ENCODE measurements around the gene PHACTR2. TPM values are rescaled to one million over a fixed set of nuclear protein-coding genes. Genes with fewer than 3 reads are reported as not detected.

The PHACTR2 gene
- total RNA-seq, 1 experiment from 2014 or later = 27.6 TPM

- H3K79me2 ChIP-seq (ENCODE audit: insufficient read depth, low read length) = 0 out of 2 replicates have a peak, but pooled peaks cover 5% of the 10 kb centered on the region
- no peak overlapping the region for H2AFZ ChIP-seq (ENCODE audit: low read depth, low read length, poor library complexity, severe bottlenecking)
- H3K4me3 ChIP-seq (replicated peaks in 1 of 2; ENCODE audit: low read depth in 1 of 2, low read length in 2 of 2) = no peak overlapping the region
- no peak overlapping the region for H3K9ac ChIP-seq (ENCODE audit: low read length)
- H3K36me3 ChIP-seq (ENCODE audit: control insufficient read depth in 1 of 2, insufficient read depth in 2 of 2, low read length in 2 of 2) = no peaks in the 10 kb centered on the region
- H4K20me1 ChIP-seq (ENCODE audit: insufficient read depth) = no peaks in the 10 kb centered on the region
- no peaks in the 10 kb centered on the region for H3K9me3 ChIP-seq (ENCODE audit: control insufficient read depth in 1 of 2, insufficient read depth in 1 of 2, low read depth in 1 of 2, low read length in 2 of 2)
- no TSS peak for BruUV-seq (replicated peaks)
- DNase-seq (ENCODE audit: low read depth, low spot score) (no peak), ATAC-seq (no peak)
- ChIA-PET CTCF (no interaction called here), RAD21 (ENCODE audit: low non-redundant PET in 1 of 2, low total read pairs in 2 of 2, uncharacterized antibody in 2 of 2, unreplicated experiment in 2 of 2) (no interaction called here), POLR2A (no interaction called here)
- intact Hi-C loops (cut with micrococcal nuclease) = no loop called here
- H3K27me3 ChIP-seq (ENCODE audit: insufficient read depth, low read length) = no peaks in the 10 kb centered on the region
- no peak overlapping the region for H3K27ac ChIP-seq (ENCODE audit: low read depth, low read length)
- no peaks in the 10 kb centered on the region for H3K9me2 ChIP-seq (ENCODE audit: insufficient read depth)
- TF ChIP-seq MAX (IDR thresholded peaks at IDR 0.05) = no peak
- no peak for TF ChIP-seq EZH2phosphoT487 (IDR thresholded peaks at IDR 0.05; ENCODE audit: borderline replicate concordance)
- no peak for TF ChIP-seq EGR1 (IDR thresholded peaks at IDR 0.05; ENCODE audit: low read depth)
- no peak for TF ChIP-seq CTCF (IDR thresholded peaks at IDR 0.05 in 2 of 3, conservative IDR thresholded peaks at IDR 0.05 in 1 of 3; ENCODE audit: borderline replicate concordance in 1 of 3, insufficient read depth in 1 of 3, low read depth in 2 of 3, low read length in 2 of 3)
- no peak for TF ChIP-seq REST (IDR thresholded peaks at IDR 0.05; ENCODE audit: low read depth)
- TF ChIP-seq ZNF274 (IDR thresholded peaks at IDR 0.05; ENCODE audit: low read depth, low read length) = no peak
- TF ChIP-seq YY1 (IDR thresholded peaks at IDR 0.05; ENCODE audit: extremely low read depth, insufficient replicate concordance, low read depth, low read length) = no peak
- TF ChIP-seq TCF7L2 (IDR thresholded peaks at IDR 0.05; ENCODE audit: borderline replicate concordance, extremely low read depth, insufficient read depth, insufficient read length) = no peak
- no peak for TF ChIP-seq ZBTB33 (IDR thresholded peaks at IDR 0.05; ENCODE audit: extremely low read depth, insufficient replicate concordance, low read length)
- TF ChIP-seq POLR2A (IDR thresholded peaks at IDR 0.05; ENCODE audit: borderline replicate concordance, extremely low read depth, insufficient read depth, insufficient read length) = no peak
- no peak for TF ChIP-seq EZH2 (IDR thresholded peaks at IDR 0.05)
- TF ChIP-seq SP1 (IDR thresholded peaks at IDR 0.05; ENCODE audit: low read depth) = no peak
- no peak for TF ChIP-seq ZFX (IDR thresholded peaks at IDR 0.05)
- no peak for TF ChIP-seq JUND (IDR thresholded peaks at IDR 0.05)
- no peaks in the 10 kb centered on the region for H3K4me1 ChIP-seq (ENCODE audit: control insufficient read depth in 1 of 2, insufficient read depth in 2 of 2, low read length in 2 of 2)
- no peak overlapping the region for H3K4me2 ChIP-seq (ENCODE audit: low read length)
These were observed 31.1 kb downstream of the PHACTR2 start for GRCh38 chr6:143708889-143709288.
